ENCODE data around the gene RNF113B. TPM values are rescaled to one million over a fixed set of nuclear protein-coding genes. Genes with fewer than 3 reads are reported as not detected.
A peak's percentile ranks its signal among the peaks of the same experiment; 100 is the strongest.

RNF113B gene
- total and polyA plus RNA-seq, 2 of the 4 experiments (the other 2 are of a cell fraction) = not detected

- H3K27ac ChIP-seq (ENCODE audit: insufficient read depth, low read length) = peak overlapping the region; percentile 49; the same call in 1 of the 2 replicates
- peak overlapping the region in 1 of 2 experiments; percentile 22; a peak in 2 of 4 replicates for H4K8ac ChIP-seq (ENCODE audit: low read depth in 2 of 2, low read length in 2 of 2)
- dilution Hi-C loops (cut with HindIII; ENCODE audit: low sequenced_read_pairs, unreplicated experiment) = no loop called here
- peaks cover 14% of the 10 kb centered on the region for H3K4me1 ChIP-seq (ENCODE audit: control insufficient read depth, insufficient read depth, low read length)
- H3K79me1 ChIP-seq (ENCODE audit: low read depth in 1 of 2, low read length in 2 of 2) = peaks cover 29 to 84% of the 10 kb centered on the region in 2 experiments
- CTCF ChIA-PET = no interaction called here
- intact Hi-C loops (cut with micrococcal nuclease) = no loop called here
- H3K14ac ChIP-seq (replicated peaks; ENCODE audit: low read depth, low read length) = peak overlapping the region; percentile 5
- peaks cover 13% of the 10 kb centered on the region for H3K36me3 ChIP-seq (ENCODE audit: control insufficient read depth, insufficient read depth, low read length)
- no peak overlapping the region for H2AK9ac ChIP-seq (replicated peaks; ENCODE audit: low read depth, low read length, poor library complexity)
- H3K27me3 ChIP-seq (ENCODE audit: control insufficient read depth, insufficient read depth, low read length) = no peaks in the 10 kb centered on the region
- no peak overlapping the region for H2AFZ ChIP-seq (replicated peaks; ENCODE audit: low read length, poor library complexity)
- ATAC-seq (ENCODE audit: low read depth) = no peak
- no peak overlapping the region for H3K4me2 ChIP-seq (ENCODE audit: low read depth, low read length)
- H2BK20ac ChIP-seq (ENCODE audit: low read depth, low read length) = no peak overlapping the region
- H3K56ac ChIP-seq (ENCODE audit: extremely low read depth, insufficient read depth, low read length) = no peak overlapping the region
- peak overlapping the region; percentile 56 for H2BK5ac ChIP-seq (ENCODE audit: low read depth, low read length, poor library complexity, severe bottlenecking)
- H3K4me3 ChIP-seq (ENCODE audit: insufficient read depth, low read depth, low read length) = no peak overlapping the region
- no peak overlapping the region for H2BK15ac ChIP-seq (ENCODE audit: low read depth, low read length)
- TF ChIP-seq MAZ (IDR thresholded peaks at IDR 0.05; ENCODE audit: borderline replicate concordance, low read depth, low read length) (no peak), CEBPB (IDR thresholded peaks at IDR 0.05; ENCODE audit: low read depth, low read length) (no peak), CTCF (conservative IDR thresholded peaks at IDR 0.05; ENCODE audit: low read depth, low read length) (no peak), POLR2A (IDR thresholded peaks at IDR 0.05; ENCODE audit: low read depth, low read length) (no peak), MAFK (IDR thresholded peaks at IDR 0.05; ENCODE audit: low read depth, low read length) (no peak), MXI1 (IDR thresholded peaks at IDR 0.05; ENCODE audit: borderline replicate concordance, low read depth, low read length) (no peak)
- H2AK5ac ChIP-seq (ENCODE audit: low read depth, low read length) = peak overlapping the region; percentile 70
- no peak overlapping the region; the same call in 1 of the 2 replicates for H4K91ac ChIP-seq (ENCODE audit: insufficient read depth, low read depth, low read length)
- in situ Hi-C loops (cut with MboI; ENCODE audit: low sequenced_read_pairs) = no loop called here
- peaks cover 18% of the 10 kb centered on the region; the same call in 1 of the 2 replicates for H4K20me1 ChIP-seq (ENCODE audit: insufficient read depth, low read length)
- H3K23ac ChIP-seq (ENCODE audit: low read depth, low read length) = peak overlapping the region; percentile 59; the same call in 1 of the 2 replicates
- H3K18ac ChIP-seq (ENCODE audit: low read depth, low read length) = peak overlapping the region; percentile 50
- WGBS, 2 experiments (ENCODE audit: extremely low coverage in 2 of 2, insufficient read length in 1 of 2) = no CpG with 5 or more reads among the region's 3 CpGs
- H4K5ac ChIP-seq (ENCODE audit: low read depth, low read length) = peak overlapping the region; percentile 76
- H3K4ac ChIP-seq (ENCODE audit: low read depth, low read length) = peak overlapping the region; percentile 4; the same call in 1 of the 2 replicates
- no peak for DNase-seq
- H3K9ac ChIP-seq (ENCODE audit: low read depth, low read length) = no peak overlapping the region
- no peaks in the 10 kb centered on the region for H3K9me3 ChIP-seq (ENCODE audit: control insufficient read depth, insufficient read depth, low read length)
- peak overlapping the region; percentile 35; the same call in 1 of the 2 replicates for H2BK120ac ChIP-seq (ENCODE audit: low read depth, low read length)
- H3K9me1 ChIP-seq (ENCODE audit: insufficient read depth, low read length) = peaks cover 17% of the 10 kb centered on the region
- POLR2A ChIA-PET (ENCODE audit: unreplicated experiment) = no interaction called here
- BruUV-seq (replicated peaks) = no TSS peak
Observed at GRCh38 chr13:98180092-98180491, 3.0 kb upstream of the RNF113B start.
